Neural progenitor cell (in vitro differentiated cells): ENCODE measurements around the gene GLS.

ENCODE experiments used
- CTCF ChIP-seq: fragments of 200-600 bp; sonication (generic); IDR thresholded peaks from 2 replicates; pipeline ENCODE4 v1.5.1; 2017; ENCODE audit warnings: antibody characterized with exemption, mild to moderate bottlenecking
- EZH2 ChIP-seq: fragments of 200-600 bp; sonication (generic); IDR thresholded peaks from 2 replicates; pipeline ENCODE4 v1.6.1; 2017; ENCODE audit warnings: antibody characterized with exemption, mild to moderate bottlenecking, moderate library complexity
- EZH2phosphoT487 ChIP-seq: fragments of 200-600 bp; sonication (generic); IDR thresholded peaks from 2 replicates; pipeline ENCODE4 v1.6.1; 2017; ENCODE audit warnings: antibody characterized with exemption

GRCh38 chr2:190913725-190914124 is 33.1 kb downstream of the GLS start:
- TF ChIP-seq CTCF (no peak), EZH2 (no peak), EZH2phosphoT487 (no peak)
